Activated CD8-positive, alpha-beta memory T cell treated with anti-CD3 and anti-CD28 coated beads, Interleukin-2, amount 50 U/mL, for 24 hours (primary cell): ENCODE measurements around the gene CPNE1.
A peak's percentile ranks its signal among the peaks of the same experiment; 100 is the strongest.
"Not testable (repeated sequence)": the region's sequence is repeated elsewhere in the genome, so short reads cannot be mapped to it uniquely, and the experiment has no call there.

Experiments
- DNase-seq: peaks from one replicate; pipeline ENCODE4 v3.0.0-alpha.2; 2020; ENCODE audit errors: extremely low read depth

The CPNE1 gene

GRCh38 chr20:35664466-35665206 lies at the start of gene CPNE1, which contains the start of gene RBM12:
TSS of gene CPNE1 (minus strand) at chr20:35664900. CDS start at chr20:35632923, 31,977 bp downstream.
TSS of gene RBM12 (minus strand) at chr20:35664900. CDS start at chr20:35655322, 9,578 bp downstream.
- peak; percentile 82 for DNase-seq

GRCh38 chr20:35714127-35714526 lies 49.4 kb upstream of the CPNE1 start:
- DNase-seq = no peak

DNA sequence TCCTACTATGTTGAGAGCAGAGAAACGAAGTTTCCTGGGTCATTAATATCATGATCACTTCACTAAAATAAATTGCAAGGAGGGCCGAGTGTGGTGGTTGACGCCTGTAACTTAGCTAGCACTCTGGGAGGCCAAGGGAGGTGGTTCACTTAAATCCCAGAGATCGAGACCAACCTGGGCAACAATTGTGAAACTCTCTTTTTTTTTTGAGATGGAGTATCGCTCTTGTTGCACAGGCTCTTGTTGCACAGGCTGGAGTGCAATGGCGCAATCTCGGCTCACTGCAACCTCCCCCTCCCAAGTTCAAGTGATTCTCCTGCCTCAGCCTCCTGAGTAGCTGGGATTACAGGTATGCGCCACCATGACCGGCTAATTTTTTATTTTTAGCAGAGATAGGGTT lies 48.4 kb upstream of the CPNE1 start:
- not testable (repeated sequence) for DNase-seq

GRCh38 chr20:35711588-35712209 lies 47.0 kb upstream of the CPNE1 start:
- DNase-seq = no peak

- DNase-seq = no peak
Observed at GRCh38 chr20:35710884-35711587, 46.3 kb upstream of the CPNE1 start.

GRCh38 chr20:35710039-35710438 lies 45.3 kb upstream of the CPNE1 start:
- DNase-seq = no peak

DNA sequence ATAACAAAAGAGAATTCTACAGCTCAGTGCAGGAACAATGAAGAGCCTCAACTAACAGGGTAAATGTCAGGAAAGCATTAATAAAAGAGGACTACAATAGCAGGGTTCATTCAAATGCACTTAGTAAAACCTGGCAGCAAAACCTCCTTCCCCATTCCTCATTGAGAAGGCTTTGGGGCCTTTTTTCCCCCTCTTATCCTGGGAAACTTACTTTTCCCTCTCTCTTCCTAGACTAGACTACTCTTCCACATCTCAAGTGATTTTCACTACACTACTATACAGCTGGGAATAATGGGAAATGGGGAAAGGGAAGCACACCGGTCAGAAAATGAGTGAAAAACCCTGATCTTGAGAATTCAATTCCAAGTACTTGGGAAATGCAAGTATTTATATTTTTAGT lies 44.6 kb upstream of the CPNE1 start:
- DNase-seq = no peak

- no peak for DNase-seq
Observed at GRCh38 chr20:35708502-35708901, 43.8 kb upstream of the CPNE1 start.

DNA sequence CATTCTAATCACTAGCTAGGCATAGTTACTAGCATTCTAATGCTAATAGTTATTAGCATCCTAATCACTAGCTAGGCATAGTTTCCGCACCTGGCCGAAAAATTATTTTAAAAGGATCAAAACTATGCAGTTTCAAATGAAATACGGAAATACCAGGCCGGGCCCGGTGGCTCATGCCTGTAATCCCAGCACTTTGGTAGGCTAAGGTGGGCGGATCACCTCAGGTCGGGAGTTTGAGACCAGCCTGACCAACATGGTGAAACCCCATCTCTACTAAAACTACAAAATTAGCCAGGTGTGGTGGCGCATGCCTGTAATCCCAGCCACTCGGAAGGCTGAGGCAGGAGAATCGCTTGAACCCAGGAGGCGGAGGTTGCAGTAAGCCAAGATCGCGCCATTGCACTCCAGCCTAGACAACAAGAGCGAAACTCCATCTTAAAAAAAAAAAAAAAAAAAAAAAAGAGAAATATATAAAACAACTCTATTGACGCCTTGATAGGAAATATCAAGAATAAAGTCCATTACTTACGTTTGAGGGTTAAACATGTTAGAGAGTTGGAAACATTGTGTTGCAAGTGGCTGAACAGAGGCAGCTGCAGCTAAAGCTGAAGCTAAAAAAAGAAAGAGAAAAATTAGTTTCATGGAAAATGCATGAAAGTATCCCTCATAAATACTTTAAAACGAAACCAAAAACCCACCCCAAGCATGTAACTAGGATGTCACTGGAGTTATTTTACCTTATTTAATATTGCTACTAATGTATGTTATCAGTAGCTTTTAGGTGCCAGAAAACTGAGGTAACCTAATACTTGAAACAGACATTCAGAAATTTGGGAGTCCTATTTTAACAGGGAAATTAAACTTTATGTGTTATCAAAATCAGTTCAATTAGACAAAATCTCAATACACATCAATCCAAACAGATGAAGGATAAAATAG lies 42.2 kb upstream of the CPNE1 start:
- not testable (repeated sequence) for DNase-seq

GRCh38 chr20:35705894-35706293 lies 41.2 kb upstream of the CPNE1 start:
- not testable (repeated sequence) for DNase-seq

DNA sequence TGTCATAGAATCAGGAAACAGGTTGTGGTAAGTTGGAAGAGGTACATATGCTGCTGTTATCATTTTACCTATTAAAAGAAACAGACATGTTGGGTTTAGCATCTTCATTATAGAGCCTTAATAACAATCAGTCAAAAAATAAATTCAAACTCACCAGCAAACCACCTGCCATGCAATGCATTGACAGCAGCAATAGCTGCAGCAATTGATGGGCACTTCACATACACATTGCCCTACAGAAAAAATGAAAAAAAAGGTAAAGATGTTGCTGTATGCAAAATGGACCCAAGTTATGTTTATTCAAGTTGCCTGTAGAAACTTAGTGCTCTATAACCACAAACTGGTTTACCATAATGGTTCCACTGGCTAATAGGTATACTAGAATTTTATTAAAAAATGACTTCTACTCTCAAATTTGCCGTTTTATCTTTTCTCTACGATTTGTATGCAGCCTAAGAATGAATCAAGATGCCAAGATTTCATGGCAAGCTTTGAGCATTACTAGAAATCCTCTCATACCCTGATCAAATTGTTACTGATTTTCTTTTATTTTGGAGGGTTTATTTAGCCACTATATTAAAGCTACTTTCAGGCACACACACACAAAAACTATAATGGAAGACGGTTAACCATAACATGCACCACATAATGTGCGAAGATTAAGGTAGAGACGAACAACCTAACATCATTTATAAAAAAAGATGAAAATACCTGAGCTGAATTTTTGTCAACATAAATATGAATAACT lies 40.0 kb upstream of the CPNE1 start:
- no peak for DNase-seq

- DNase-seq = no peak
Observed at GRCh38 chr20:35702824-35703695, 38.4 kb upstream of the CPNE1 start.

DNA sequence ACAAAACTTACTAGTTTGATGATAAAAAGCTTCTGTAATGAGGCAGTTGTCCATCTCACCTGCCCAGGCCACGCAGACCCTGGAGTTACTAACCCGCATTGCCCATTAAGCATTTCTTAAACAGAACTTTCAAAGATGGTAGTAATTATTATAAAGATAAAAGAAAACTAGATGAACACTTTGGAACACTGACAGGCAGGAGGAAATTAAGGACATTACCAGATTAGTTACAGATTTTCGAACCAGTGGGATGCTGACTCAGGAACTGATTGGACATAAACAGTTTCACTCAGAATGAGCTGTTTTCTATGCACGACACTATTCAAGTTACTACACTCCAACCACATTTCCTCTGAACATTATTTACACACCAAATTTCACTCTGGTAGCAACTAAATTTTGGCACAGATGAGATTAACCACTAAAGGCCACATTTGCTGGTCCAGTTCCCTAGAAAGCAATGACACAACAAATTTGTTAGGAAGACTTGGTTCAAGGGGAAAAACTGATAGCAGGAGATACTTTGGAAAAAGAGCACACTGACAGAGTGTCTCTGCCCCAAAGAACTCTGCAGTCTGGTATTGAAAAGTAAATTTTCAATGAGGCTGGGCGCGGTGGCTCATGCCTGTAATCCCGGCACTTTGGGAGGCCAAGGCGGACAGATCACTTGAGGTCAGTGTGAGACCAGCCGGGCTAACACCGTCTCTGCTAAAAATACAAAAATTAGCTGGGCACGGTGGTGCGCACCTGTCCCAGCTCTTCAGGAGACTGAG lies 37.5 kb upstream of the CPNE1 start:
- no peak for DNase-seq

DNA sequence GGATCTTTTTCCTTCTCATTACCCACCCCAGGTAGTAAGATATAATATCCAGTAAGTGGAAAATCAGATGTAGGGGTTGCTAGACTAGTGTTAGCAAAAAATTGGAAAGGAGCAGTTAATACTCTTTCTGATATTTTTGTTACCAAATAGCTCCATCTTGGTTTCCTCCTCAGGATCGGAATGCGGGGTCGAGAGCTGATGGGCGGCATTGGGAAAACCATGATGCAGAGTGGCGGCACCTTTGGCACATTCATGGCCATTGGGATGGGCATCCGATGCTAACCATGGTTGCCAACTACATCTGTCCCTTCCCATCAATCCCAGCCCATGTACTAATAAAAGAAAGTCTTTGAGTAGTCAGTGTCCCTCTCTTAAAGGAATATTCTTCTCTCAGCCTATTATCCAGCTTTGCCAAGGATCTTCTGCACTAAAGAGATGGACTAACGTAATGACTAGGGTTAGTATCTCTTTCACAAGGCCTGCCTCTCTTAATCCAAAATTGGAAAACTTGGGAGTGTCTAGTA lies 36.0 kb upstream of the CPNE1 start:
- no peak for DNase-seq

DNA sequence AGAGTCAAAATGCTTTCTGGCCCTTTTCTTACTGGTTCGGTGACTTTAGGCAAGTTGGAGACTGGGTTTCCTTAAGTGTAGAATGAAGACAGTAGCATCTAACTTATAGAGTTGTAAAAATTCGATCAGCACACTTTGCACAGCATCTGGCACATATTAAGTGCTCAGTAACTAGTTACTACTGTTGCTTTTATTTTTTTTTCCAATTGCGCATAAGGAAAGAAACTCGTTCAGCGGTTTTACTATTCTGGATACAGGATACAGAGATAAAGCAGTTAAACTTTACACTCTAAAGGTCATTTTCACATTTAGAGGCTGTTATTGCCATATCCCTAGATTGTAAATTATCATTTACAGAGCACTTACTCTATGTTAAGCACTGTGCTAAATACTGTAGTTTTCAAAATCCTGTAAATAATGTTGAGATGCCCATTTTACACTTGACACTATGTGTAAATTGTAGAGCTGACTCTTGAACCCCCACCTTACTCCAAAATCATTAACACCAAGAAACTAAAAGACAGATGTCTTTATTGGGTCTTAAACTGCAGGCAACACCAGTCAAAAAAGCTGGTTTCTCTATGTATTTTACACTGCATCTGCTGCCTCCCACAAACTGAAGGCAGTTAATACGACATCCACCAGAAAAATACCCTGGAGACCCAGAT lies 35.4 kb upstream of the CPNE1 start:
- DNase-seq = no peak

- peak; percentile 71 for DNase-seq
Observed at GRCh38 chr20:35699127-35699956, 34.6 kb upstream of the CPNE1 start, which contains the start of the genes NFS1 and ROMO1. TSS of gene NFS1 (minus strand) at chr20:35699352. CDS start at chr20:35699288, 64 bp downstream. TSS of gene ROMO1 (plus strand) at chr20:35699405. CDS start at chr20:35699633, 228 bp downstream.
